Subcutaneous adipose tissue (tissue), 4 donors: ENCODE data around the gene DNAJA2. TPM values are rescaled to one million over a fixed set of nuclear protein-coding genes. Genes with fewer than 3 reads are reported as not detected.

Experiments used
- total RNA-seq, 4 donors: library from RNA; depleted of rRNA; stranded (reverse); fragments of >200 nt; gene quantifications; one replicate each; pipeline ENCODE4 v1.1.0, GENCODE V29; 2016
- TF ChIP-seq, protein P1 (sequence below): fragments of 450-650 bp; IDR thresholded peaks from one replicate; pipeline ENCODE4 v1.5.1; 2016; ENCODE audit warnings: low read depth, mild to moderate bottlenecking, control low read depth, antibody characterized with exemption, moderate library complexity

DNAJA2 gene
- total RNA-seq, 4 donors from 2014 or later: 48.8 to 58.8 (median 54.1) TPM

DNA sequence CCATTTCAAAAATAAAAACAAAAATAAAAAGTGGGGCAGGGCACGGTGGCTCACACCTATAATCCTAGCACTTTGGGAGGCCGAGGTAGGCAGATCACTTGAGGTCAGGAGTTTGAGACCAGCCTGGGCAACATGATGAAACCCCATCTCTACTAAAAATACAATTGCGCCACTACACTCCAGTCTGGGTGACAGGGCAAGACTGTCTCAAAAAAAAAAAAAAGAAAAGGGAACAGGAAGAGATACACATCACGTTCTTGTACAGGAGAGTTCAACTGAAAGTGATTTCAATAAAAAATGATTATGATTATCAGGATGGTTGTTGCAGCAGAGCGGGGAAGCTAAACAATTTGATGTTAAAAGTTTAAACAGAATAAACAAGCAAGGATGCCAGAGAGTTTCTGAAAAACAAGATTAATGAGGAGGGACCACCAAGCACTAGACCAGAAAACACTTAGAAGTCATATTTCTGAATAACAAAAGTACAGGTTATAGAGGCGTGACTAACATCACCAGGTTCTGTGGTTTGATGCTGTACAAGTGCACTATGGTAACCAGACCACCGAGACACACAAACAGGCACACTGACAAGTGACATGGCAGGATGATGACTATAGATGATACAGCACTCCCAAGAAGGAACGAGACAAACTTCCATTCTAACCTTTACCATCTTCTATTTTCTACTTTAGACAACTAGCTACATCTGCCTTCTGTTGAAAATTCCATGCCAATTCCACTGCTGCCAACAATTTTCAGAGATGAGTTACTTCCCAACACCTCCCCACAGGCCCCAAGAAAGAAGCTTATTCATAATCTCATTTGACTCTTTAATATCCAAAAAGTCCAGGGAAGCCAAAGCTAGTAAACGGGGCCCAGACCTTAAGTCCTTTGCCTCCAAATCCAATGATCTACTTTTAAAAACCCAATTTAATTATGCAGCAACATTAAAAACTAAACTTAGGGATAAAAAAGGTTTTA is 11.8 kb downstream of the DNAJA2 start:
- TF ChIP-seq, protein P1, sequence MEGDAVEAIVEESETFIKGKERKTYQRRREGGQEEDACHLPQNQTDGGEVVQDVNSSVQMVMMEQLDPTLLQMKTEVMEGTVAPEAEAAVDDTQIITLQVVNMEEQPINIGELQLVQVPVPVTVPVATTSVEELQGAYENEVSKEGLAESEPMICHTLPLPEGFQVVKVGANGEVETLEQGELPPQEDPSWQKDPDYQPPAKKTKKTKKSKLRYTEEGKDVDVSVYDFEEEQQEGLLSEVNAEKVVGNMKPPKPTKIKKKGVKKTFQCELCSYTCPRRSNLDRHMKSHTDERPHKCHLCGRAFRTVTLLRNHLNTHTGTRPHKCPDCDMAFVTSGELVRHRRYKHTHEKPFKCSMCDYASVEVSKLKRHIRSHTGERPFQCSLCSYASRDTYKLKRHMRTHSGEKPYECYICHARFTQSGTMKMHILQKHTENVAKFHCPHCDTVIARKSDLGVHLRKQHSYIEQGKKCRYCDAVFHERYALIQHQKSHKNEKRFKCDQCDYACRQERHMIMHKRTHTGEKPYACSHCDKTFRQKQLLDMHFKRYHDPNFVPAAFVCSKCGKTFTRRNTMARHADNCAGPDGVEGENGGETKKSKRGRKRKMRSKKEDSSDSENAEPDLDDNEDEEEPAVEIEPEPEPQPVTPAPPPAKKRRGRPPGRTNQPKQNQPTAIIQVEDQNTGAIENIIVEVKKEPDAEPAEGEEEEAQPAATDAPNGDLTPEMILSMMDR: no peak

DNA sequence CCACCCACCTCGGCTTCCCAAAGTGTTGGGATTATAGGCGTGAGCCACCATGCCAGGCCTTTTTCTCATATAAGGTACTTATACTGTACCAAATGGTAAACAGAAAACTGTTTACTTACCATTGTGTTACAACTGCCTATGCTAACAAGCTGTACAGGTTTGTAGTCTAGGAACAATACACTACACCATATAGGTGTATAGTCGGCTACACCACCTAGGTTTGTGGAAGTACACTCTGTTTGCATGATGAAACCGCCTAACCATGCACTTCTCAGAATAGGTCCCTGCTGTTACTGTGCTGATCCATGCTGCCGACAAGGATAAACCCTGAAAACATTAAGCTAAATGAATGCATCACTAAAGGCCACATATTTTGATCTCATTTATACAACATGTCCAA is 18.9 kb downstream of the DNAJA2 start:
- TF ChIP-seq, protein P1: no peak

DNA sequence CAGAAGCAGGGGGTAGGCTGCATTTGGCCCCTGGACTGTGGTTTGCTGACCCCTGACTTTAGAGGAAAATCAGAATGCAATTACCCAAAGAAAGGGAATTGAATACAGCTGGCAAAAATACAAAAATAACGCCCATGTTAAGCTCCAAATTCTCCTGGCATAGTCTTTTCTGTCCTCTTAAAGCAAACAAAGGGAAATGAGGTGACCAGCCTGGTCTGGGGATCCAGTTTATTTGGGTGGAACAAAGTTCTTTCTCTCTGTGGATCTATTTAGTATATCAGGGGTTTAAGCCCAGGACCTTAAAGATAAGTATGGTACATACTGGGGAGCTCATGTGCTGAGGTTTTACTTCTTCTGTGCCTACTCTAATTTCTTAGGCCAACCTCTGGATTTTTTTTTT is 23.5 kb downstream of the DNAJA2 start:
- TF ChIP-seq, protein P1: no peak

DNA sequence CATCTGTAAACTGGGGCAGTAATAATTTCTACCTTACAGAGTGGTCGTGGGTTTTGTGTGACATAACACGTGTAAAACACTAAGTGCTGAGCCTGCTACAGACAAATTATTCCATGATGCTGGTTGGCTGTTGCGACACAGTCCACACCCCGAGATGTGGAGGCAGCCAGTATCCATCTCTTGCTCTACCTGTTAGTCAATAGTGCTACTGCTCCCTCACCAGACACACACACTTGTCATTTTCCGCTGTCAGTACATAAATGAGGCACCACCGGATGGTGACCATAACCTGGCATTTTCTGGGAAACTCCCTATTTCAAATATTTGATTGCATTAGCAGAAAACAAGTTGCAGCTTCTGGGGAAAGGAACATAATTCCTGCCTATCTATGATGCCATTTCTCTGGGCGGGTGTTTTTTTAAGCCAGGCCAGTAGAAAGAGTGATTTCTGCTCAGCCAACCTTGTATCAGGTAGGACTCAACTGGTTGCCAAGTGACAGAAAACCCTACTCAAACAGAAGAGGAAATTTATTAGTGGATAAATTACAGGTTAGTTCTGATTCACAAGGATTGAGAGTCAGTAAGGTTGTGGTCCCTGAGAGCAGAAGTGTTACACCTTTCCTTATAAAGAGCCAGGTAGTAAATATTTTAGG is 24.1 kb downstream of the DNAJA2 start:
- TF ChIP-seq, protein P1: no peak

DNA sequence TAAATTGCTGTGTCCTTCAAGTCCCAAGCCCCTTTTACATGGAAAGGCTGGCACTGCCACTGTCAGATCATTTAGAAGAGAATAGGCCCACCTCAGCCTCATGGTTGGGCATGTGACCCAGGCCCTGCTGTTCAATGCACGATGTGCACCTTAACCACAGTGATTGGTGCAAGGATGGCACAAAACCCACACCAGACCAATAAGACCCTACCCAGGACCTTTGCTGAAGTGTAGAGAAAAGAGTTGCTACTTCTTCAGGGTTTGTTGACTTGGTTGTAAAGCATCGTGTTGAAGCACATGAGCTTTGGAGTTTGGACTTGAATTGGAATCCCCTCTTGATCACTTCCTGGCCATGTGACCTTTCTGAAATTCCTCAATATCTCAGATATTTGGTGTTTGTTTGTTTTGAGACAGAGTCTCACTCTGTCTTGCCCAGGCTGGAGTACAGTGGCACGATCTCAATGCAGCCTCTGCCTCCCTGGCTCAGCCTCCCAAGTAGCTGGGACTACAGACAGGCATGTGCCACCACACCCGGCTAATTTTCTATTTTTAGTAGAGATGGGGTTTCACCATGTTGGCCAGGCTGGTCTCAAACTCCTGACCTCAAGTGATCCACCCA is 24.8 kb downstream of the DNAJA2 start:
- TF ChIP-seq, protein P1: no peak

DNA sequence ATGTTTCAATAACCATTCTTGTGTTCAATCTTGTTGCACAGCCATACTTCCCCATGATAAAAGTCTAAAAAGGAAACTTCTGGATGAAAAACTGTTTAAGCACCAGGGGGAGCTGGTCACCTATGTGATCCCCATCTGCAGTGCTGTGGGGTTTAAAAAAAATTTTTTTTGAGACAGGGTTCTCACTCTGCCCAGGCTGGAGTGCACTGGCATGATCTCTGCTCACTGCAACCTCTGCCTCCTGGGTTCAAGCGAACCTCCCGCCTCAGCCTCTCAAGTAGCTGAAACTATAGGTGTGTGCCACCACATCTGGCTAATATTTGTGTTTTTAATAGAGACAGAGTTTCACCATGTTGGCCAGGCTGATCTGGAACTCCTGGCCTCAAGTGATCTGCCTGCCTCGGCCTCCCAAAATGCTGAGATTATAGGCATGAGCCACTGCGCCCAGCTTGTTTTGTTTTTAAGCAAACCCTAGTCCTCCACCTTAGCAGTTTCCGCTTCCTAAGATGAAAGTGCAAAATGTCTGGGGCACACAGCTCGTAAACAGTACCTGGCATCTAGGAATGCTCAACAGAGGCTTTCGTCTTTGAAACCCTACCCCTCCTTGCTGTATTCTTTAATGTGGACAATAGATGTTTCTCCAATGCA is 25.4 kb downstream of the DNAJA2 start:
- TF ChIP-seq, protein P1: no peak
